ENCODE measurements around the gene PLA2G2D.

DNA sequence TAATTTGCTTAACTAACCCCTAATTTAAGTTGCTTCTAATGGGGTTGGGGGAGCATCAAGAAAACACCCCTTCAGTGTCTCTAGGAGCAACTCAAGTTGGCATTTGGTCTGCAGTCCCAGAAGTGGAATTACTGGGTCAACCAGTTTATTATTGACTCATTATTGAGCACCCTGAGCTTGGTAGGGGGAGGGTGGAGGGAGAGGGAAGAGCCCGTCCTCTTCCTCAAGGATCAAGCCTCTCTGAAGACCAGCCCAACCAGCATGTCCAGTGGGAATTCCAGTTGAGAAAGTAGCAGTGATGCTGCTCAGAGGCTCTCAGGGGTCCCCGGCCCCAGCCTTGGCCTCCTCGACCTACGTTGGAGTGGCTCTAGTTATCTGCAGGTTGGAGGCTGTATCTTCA is 17.7 kb upstream of the PLA2G2D start:
- TF ChIP-seq SUZ12 (IDR thresholded peaks at IDR 0.05; ENCODE audit: extremely low read depth, insufficient read depth, insufficient read length) (no peak), ZNF274 (IDR thresholded peaks at IDR 0.05; ENCODE audit: low read depth, low read length) (no peak), YY1 (IDR thresholded peaks at IDR 0.05; ENCODE audit: insufficient read depth, insufficient read length) (no peak)
